HepG2 (cell line): Measurements from ENCODE around the gene KCNAB2. TPM values are rescaled to one million over a fixed set of nuclear protein-coding genes. Genes with fewer than 3 reads are reported as not detected.

Source experiments
- BHLHE40 ChIP-seq: IDR thresholded peaks from 2 replicates; pipeline ENCODE4 v1.6.1; 2011; ENCODE audit warnings: low read length, improper control_type of control experiment
- MED8 ChIP-seq: sonication (generic); formaldehyde crosslinking; IDR thresholded peaks from 2 replicates; pipeline ENCODE4 v1.8.1; 2023; ENCODE audit warnings: mild to moderate bottlenecking, missing genetic modification reagents; ENCODE audit not compliant: insufficient replicate concordance
- MTA3 ChIP-seq: sonication (generic); formaldehyde crosslinking; IDR thresholded peaks from 2 replicates; pipeline ENCODE4 v1.4.0; 2020; ENCODE audit warnings: missing genetic modification reagents
- REPIN1 ChIP-seq: sonication (generic); formaldehyde crosslinking; IDR thresholded peaks from 2 replicates; pipeline ENCODE4 v1.8.0; 2022; ENCODE audit warnings: missing genetic modification reagents, low read depth, mild to moderate bottlenecking, borderline replicate concordance
- SNAPC5 ChIP-seq: sonication (generic); formaldehyde crosslinking; IDR thresholded peaks from 2 replicates; pipeline ENCODE4 v1.8.1; 2023; ENCODE audit warnings: mild to moderate bottlenecking, missing genetic modification reagents, borderline replicate concordance
- TOE1 ChIP-seq: sonication (generic); formaldehyde crosslinking; IDR thresholded peaks from 2 replicates; pipeline ENCODE4 v1.4.0; 2020; ENCODE audit warnings: mild to moderate bottlenecking, missing genetic modification reagents
- ZNF556 ChIP-seq: sonication (generic); formaldehyde crosslinking; IDR thresholded peaks from 2 replicates; pipeline ENCODE4 v1.4.0; 2020; ENCODE audit warnings: mild to moderate bottlenecking, missing genetic modification reagents, borderline replicate concordance
- ZNF768 ChIP-seq: sonication (generic); formaldehyde crosslinking; IDR thresholded peaks from 2 replicates; pipeline ENCODE4 v1.4.0; 2020; ENCODE audit warnings: missing genetic modification reagents
- polyA plus RNA-seq, 8 experiments: library from polyadenylated mRNA; depleted of rRNA in 3 of 8; stranded (reverse) in 7 of 8; unstranded in 1 of 8; fragments of >200 nt; fragmentation: Illumina TruSeq in 4 of 8; extraction: Trizol in 4 of 8; gene quantifications; 2 replicates each; pipeline versions ENCODE4 v1.2.1 to v1.2.3, GENCODE V29; 2011 to 2016; ENCODE audit warnings: low read depth in 4 of 8, missing spikeins in 1 of 8, mixed read lengths in 1 of 8; ENCODE audit not compliant: insufficient read depth in 1 of 8
- total RNA-seq, 5 experiments: library from RNA; depleted of rRNA; stranded (reverse); fragments of >200 nt; fragmentation: Illumina TruSeq; extraction: Trizol; gene quantifications; 2 replicates each; pipeline ENCODE4 v1.2.3, GENCODE V29; 2016; ENCODE audit warnings: low read depth in 1 of 5
- TF ChIP-seq, protein P1 (sequence below): sonication (generic); formaldehyde crosslinking; conservative IDR thresholded peaks from 2 replicates; pipeline ENCODE4 v1.4.0; 2020; ENCODE audit warnings: missing genetic modification reagents
- TF ChIP-seq, protein P2 (sequence below): sonication (generic); formaldehyde crosslinking; IDR thresholded peaks from 2 replicates; pipeline ENCODE4 v1.5.1; 2020; ENCODE audit warnings: missing genetic modification reagents, mild to moderate bottlenecking, borderline replicate concordance
- TF ChIP-seq, protein P3 (sequence below): sonication (generic); formaldehyde crosslinking; IDR thresholded peaks from 2 replicates; pipeline ENCODE4 v1.4.0; 2020; ENCODE audit warnings: missing genetic modification reagents, borderline replicate concordance
- TF ChIP-seq, protein P4 (sequence below): IDR thresholded peaks from 2 replicates; pipeline ENCODE4 v1.6.1; 2016; ENCODE audit warnings: missing biosample characterization, missing genetic modification reagents, low read depth

The KCNAB2 gene
- total and polyA plus RNA-seq, 2 of the 13 experiments (the other 11 are each of a cell fraction or from before 2014, with no cell fraction given), result 6.2 to 8.8 TPM

GRCh38 chr1:6001992-6002576 is 43.6 kb upstream of the KCNAB2 start (continued):
- TF ChIP-seq, protein P1, sequence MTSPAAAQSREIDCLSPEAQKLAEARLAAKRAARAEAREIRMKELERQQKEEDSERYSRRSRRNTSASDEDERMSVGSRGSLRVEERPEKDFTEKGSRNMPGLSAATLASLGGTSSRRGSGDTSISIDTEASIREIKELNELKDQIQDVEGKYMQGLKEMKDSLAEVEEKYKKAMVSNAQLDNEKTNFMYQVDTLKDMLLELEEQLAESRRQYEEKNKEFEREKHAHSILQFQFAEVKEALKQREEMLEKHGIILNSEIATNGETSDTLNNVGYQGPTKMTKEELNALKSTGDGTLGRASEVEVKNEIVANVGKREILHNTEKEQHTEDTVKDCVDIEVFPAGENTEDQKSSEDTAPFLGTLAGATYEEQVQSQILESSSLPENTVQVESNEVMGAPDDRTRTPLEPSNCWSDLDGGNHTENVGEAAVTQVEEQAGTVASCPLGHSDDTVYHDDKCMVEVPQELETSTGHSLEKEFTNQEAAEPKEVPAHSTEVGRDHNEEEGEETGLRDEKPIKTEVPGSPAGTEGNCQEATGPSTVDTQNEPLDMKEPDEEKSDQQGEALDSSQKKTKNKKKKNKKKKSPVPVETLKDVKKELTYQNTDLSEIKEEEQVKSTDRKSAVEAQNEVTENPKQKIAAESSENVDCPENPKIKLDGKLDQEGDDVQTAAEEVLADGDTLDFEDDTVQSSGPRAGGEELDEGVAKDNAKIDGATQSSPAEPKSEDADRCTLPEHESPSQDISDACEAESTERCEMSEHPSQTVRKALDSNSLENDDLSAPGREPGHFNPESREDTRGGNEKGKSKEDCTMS (CRISPR knock-in tag), result no peak
- TF ChIP-seq ZNF556 (CRISPR knock-in tag) (no peak), SNAPC5 (CRISPR knock-in tag) (no peak), TOE1 (CRISPR knock-in tag) (no peak), REPIN1 (CRISPR knock-in tag) (no peak), MED8 (no peak), MTA3 (CRISPR knock-in tag) (no peak), BHLHE40 (no peak), ZNF768 (CRISPR knock-in tag) (no peak)
- TF ChIP-seq, protein P2, sequence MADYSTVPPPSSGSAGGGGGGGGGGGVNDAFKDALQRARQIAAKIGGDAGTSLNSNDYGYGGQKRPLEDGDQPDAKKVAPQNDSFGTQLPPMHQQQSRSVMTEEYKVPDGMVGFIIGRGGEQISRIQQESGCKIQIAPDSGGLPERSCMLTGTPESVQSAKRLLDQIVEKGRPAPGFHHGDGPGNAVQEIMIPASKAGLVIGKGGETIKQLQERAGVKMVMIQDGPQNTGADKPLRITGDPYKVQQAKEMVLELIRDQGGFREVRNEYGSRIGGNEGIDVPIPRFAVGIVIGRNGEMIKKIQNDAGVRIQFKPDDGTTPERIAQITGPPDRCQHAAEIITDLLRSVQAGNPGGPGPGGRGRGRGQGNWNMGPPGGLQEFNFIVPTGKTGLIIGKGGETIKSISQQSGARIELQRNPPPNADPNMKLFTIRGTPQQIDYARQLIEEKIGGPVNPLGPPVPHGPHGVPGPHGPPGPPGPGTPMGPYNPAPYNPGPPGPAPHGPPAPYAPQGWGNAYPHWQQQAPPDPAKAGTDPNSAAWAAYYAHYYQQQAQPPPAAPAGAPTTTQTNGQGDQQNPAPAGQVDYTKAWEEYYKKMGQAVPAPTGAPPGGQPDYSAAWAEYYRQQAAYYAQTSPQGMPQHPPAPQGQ (CRISPR knock-in tag), result no peak
- TF ChIP-seq, protein P3, sequence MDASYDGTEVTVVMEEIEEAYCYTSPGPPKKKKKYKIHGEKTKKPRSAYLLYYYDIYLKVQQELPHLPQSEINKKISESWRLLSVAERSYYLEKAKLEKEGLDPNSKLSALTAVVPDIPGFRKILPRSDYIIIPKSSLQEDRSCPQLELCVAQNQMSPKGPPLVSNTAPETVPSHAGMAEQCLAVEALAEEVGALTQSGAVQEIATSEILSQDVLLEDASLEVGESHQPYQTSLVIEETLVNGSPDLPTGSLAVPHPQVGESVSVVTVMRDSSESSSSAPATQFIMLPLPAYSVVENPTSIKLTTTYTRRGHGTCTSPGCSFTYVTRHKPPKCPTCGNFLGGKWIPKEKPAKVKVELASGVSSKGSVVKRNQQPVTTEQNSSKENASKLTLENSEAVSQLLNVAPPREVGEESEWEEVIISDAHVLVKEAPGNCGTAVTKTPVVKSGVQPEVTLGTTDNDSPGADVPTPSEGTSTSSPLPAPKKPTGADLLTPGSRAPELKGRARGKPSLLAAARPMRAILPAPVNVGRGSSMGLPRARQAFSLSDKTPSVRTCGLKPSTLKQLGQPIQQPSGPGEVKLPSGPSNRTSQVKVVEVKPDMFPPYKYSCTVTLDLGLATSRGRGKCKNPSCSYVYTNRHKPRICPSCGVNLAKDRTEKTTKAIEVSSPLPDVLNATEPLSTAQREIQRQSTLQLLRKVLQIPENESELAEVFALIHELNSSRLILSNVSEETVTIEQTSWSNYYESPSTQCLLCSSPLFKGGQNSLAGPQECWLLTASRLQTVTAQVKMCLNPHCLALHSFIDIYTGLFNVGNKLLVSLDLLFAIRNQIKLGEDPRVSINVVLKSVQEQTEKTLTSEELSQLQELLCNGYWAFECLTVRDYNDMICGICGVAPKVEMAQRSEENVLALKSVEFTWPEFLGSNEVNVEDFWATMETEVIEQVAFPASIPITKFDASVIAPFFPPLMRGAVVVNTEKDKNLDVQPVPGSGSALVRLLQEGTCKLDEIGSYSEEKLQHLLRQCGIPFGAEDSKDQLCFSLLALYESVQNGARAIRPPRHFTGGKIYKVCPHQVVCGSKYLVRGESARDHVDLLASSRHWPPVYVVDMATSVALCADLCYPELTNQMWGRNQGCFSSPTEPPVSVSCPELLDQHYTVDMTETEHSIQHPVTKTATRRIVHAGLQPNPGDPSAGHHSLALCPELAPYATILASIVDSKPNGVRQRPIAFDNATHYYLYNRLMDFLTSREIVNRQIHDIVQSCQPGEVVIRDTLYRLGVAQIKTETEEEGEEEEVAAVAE, result no peak
- TF ChIP-seq, protein P4, sequence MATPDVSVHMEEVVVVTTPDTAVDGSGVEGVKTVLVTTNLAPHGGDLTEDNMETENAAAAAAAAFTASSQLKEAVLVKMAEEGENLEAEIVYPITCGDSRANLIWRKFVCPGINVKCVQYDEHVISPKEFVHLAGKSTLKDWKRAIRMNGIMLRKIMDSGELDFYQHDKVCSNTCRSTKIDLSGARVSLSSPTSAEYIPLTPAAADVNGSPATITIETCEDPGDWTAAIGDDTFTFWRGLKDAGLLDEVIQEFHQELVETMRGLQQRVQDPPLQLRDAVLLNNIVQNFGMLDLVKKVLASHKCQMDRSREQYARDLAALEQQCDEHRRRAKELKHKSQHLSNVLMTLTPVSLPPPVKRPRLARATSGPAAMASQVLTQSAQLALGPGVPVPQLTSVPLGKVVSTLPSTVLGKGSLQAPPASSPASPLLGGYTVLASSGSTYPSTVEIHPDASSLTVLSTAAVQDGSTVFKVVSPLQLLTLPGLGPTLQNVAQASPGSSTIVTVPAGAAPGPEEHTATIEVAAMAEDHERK (CRISPR knock-in tag), result no peak
